Brain microvascular endothelial cell (primary cell): Measurements from ENCODE around the gene CCDC50.

Experiments
- DNase-seq: peaks from one replicate; pipeline ENCODE4 v3.0.0-alpha.2; 2020
- H3K27ac ChIP-seq: fragments of 250-450 bp; sonication (Bioruptor Pico); 2 replicates; pipeline ENCODE4 v1.5.1; 2020; ENCODE audit warnings: mild to moderate bottlenecking, moderate library complexity
- H3K27me3 ChIP-seq: fragments of 250-450 bp; sonication (Bioruptor Pico); replicated peaks from 2 replicates; pipeline ENCODE4 v1.5.1; 2020; ENCODE audit warnings: mild to moderate bottlenecking
- H3K36me3 ChIP-seq: fragments of 250-450 bp; sonication (Bioruptor Pico); replicated peaks from 2 replicates; pipeline ENCODE4 v1.5.1; 2020; ENCODE audit warnings: mild to moderate bottlenecking
- H3K4me3 ChIP-seq: 2 replicates; pipeline ENCODE4 v1.5.1; 2011; ENCODE audit warnings: low read depth, mild to moderate bottlenecking, control low read depth, low read length, moderate library complexity
- in situ Hi-C: cut with HindIII; loops from 2 replicates; pipeline ENCODE4 v1.10.0; 2017; ENCODE audit warnings: low sequenced_read_pairs, low pct_ligation_motif_present
- TF ChIP-seq, protein P1 (sequence below): IDR thresholded peaks from 2 replicates; pipeline ENCODE4 v1.5.1; 2011; ENCODE audit warnings: low read depth, mild to moderate bottlenecking, moderate library complexity, low read length, control low read depth, inconsistent platforms; ENCODE audit errors: missing control alignments

Gene CCDC50

DNA sequence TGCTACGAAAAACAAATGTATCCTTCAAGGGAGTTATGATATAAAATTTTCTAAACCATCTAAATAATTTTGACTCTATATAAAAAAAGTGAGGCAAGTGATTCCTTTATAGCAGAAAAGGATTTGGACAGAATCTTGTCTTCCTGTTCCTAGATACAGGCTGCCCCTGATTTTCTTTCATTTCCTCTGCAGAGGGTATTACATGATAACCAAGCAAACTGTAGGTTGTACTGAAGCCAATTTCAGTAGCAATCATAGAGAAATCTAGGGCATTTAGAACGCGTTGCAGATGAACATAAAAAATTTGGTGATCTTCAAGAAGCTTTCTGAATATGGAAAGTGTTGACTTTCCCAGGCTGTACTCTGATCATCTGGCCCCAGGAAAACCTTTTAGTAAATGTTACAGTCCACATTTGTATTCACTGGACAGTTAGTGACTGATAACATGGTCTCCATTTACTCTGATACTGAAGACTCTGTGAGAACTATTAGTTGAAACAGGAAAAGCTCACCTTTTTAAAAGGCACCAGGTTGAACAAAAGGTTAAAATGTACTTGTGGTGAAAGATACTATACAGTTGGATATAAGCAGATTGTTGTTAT is 10.2 kb downstream of the CCDC50 start:
- Histone ChIP-seq H3K36me3 (no peaks in the 10 kb centered on the region), H3K27me3 (no peaks in the 10 kb centered on the region), H3K27ac (no peak overlapping the region), H3K4me3 (no peak overlapping the region)
- TF ChIP-seq, protein P1, sequence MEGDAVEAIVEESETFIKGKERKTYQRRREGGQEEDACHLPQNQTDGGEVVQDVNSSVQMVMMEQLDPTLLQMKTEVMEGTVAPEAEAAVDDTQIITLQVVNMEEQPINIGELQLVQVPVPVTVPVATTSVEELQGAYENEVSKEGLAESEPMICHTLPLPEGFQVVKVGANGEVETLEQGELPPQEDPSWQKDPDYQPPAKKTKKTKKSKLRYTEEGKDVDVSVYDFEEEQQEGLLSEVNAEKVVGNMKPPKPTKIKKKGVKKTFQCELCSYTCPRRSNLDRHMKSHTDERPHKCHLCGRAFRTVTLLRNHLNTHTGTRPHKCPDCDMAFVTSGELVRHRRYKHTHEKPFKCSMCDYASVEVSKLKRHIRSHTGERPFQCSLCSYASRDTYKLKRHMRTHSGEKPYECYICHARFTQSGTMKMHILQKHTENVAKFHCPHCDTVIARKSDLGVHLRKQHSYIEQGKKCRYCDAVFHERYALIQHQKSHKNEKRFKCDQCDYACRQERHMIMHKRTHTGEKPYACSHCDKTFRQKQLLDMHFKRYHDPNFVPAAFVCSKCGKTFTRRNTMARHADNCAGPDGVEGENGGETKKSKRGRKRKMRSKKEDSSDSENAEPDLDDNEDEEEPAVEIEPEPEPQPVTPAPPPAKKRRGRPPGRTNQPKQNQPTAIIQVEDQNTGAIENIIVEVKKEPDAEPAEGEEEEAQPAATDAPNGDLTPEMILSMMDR: no peak
- in situ Hi-C loops: no loop called here
- no peak for DNase-seq

DNA sequence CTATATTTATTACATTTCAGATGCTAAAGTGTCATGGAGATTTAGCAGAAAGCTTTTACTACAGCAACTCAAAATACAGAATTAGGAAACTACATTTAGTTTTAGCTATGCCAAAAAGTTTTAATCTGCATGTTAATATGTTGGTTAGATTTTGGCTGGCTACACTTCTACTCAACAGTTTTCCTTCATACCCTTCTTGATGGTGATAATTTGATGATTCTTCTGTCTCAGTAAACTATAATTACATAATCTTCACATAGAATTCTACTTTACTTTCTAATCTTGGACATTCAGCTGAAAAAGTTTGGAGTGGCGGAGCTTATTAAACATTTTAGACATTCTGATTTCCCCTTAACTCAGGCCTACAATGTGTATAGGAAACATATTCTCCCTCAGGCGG is 11.2 kb downstream of the CCDC50 start:
- Histone ChIP-seq H3K4me3 (no peak overlapping the region), H3K36me3 (no peaks in the 10 kb centered on the region), H3K27ac (no peak overlapping the region), H3K27me3 (no peaks in the 10 kb centered on the region)
- in situ Hi-C loops: no loop called here
- TF ChIP-seq, protein P1: no peak
- DNase-seq: no peak

DNA sequence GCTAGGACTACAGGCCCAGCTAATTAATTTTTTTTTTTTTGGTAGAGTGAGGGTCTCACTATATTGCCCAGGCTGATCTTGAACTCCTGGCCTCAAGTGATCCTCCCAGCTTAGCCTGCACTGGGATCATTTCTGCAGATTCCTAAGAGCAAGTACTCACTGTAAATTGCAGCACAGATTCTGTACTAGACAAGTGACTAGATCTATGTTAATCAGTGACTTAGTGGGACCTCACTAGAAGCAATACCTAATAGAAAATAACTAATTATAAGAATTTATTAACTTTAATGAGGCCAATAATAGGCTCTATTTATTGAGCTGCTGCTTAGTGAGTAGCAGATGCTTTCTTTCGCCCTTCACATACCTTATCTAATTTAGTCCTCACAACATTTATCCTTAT is 11.8 kb downstream of the CCDC50 start:
- H3K27me3 ChIP-seq: no peaks in the 10 kb centered on the region
- no peaks in the 10 kb centered on the region for H3K36me3 ChIP-seq
- in situ Hi-C loops: no loop called here
- no peak overlapping the region for H3K27ac ChIP-seq
- no peak for DNase-seq
- TF ChIP-seq, protein P1: no peak
- no peak overlapping the region for H3K4me3 ChIP-seq

DNA sequence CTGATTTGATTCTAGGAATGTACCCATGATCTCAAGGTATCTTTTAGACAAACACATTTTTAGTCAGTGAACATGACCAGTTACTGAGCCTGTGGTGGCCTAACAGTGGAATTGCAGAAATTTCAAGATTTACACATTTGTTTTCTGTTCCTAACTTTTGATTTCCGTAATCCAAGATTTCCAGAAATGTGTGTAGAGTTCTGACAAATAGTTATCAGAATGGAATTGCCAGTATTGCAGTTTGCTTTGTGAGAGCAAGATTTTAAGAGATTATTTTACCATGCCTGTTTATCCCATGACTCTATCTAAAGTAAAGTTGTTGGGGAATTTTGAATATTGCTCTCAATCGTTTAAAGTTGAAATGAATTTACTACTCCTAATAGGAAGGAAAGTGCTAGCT is 12.8 kb downstream of the CCDC50 start:
- Histone ChIP-seq H3K36me3 (no peaks in the 10 kb centered on the region), H3K27me3 (no peaks in the 10 kb centered on the region), H3K4me3 (no peak overlapping the region), H3K27ac (no peak overlapping the region)
- in situ Hi-C loops: no loop called here
- no peak for DNase-seq
- TF ChIP-seq, protein P1: no peak

DNA sequence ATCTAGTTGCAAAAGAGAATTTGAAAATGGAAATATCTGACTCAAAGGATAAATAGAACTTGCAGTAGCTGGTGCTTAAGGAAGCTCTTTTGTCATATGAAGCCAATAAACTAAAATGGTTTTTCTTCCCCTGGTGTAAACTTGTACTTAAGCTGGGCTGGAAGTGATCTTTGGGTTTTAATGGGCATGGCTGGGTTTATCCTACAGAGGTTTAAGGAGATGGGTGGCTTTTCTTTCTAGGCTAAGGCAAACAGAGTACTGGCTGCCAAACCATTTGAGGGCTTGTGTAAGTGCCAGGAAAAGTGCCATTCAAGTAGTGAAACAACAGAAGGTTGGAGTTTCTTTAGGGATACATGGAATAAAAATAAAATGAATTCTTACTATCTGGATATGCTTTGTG is 13.2 kb downstream of the CCDC50 start:
- Histone ChIP-seq H3K36me3 (no peaks in the 10 kb centered on the region), H3K4me3 (no peak overlapping the region), H3K27ac (no peak overlapping the region), H3K27me3 (no peaks in the 10 kb centered on the region)
- TF ChIP-seq, protein P1: no peak
- in situ Hi-C loops: no loop called here
- DNase-seq: no peak

DNA sequence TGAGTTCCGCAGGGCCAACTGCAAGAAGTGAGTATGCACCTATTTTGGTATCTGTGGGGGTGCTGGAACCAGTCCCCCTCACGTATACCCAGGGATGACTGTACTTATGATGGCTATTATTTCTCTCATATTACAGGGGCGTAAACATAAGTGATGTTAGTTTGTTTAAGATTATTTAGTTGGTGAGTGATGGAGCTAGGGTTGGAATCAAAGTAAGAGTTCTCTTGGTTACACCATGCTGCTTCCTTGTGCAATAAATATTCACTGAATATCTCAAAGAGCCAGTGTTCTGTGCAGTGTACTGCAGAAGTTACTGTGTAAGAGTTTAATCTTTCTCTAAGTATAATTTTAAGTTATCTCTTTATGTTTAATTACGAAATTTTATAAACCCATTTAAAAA is 13.9 kb downstream of the CCDC50 start:
- Histone ChIP-seq H3K27ac (no peak overlapping the region), H3K36me3 (no peaks in the 10 kb centered on the region), H3K4me3 (no peak overlapping the region), H3K27me3 (no peaks in the 10 kb centered on the region)
- in situ Hi-C loops: no loop called here
- TF ChIP-seq, protein P1: no peak
- DNase-seq: no peak
